NCI-H1092 (cell line): ENCODE data around the gene IGF2BP3.
A peak's percentile ranks its signal among the peaks of the same experiment; 100 is the strongest.

Experiments used
- DNase-seq: peaks from one replicate; lab custom pipeline; 2025; lab: John Stamatoyannopoulos, UW

Gene IGF2BP3

DNA sequence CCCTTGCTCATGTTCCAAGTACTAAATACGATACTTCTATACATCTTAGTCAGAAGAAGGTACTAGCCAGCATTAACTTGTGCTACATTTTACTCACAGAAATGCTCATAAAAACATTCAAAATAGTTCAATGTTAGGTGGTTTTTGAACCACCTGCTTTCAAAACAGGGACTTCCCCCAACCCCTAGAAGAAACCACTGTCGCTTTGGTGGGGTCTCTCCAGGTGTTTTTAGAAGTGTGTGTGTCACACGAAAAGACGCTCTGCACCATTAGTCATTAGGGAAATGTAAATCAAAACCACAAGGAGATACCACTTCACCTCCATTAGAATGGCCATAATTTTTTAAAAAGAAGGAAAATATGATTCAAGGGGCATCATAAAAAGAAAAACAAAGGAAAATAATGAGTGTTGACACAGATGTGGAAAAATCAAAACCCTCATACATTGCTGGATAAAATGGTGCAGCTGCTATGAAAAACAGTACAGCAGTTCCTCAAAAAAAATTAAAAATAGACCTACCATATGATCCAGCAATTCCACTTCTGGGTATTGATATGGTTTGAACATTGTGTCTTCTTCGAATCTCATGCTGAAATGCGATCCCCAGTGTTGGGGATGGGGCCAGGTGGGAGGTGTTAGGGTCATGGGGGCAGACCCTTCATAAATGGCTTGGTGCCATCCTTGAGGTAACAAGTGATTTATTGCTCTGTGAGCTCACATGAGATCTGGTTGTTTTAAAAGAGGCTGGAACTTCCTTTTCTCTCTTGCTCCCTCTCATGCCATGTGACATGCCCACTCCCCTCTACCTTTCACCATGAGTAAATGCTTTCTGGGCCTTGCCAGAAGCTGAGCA is 96.9 kb downstream of the IGF2BP3 start:
- DNase-seq, result peak; percentile 37

DNA sequence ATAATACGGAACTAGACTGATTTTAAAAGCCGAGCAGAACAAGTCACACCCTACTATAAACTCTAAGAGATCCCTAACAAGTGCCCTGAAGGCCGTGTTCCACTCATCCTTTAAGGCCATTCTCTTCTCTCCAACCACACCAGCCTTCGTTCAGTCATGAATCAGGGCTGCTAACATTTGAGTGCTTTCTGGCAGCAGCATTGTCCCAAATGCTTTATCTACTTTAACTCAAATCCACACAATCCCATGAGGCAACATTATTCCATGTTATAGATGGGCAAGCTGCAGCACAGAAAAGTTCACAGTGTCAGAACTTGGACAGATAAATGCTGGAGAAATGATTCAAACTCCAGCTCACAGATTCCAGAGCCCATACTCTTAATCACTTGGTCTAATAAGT is 97.7 kb downstream of the IGF2BP3 start:
- no peak for DNase-seq

GRCh38 chr7:23371654-23372053 is 98.6 kb downstream of the IGF2BP3 start:
- DNase-seq, result no peak

DNA sequence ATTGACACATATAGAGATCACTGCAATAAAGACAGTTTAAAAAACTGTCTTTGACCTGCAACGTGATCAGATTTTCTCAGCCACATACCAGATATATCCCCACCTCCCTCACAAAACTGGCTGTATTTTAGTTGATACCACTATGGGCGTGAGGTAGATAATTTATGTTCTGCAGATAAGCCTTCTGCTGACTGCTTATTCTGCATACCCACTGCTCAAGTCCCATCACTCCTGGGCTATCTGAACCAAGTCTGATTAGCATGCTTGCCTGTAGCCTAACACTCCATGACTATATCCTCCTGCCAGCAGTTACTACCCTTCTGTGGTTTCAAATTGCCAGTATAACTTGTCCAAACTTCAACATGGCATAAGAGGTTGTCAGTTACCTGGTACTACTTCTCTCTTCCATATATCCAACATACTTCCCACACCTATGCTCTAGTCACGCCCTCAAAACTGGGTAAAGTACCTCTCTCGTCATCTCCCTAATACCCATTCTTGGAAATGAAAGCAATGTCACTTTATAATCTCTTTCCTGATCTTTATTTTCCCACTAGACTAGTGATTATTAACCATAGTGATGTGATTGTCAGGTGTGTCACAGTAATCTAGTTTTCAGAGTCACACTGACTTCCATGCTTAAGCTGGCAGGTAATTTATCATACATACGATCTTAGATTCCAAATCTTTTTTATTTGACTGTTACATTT is 100.4 kb downstream of the IGF2BP3 start:
- no peak for DNase-seq

DNA sequence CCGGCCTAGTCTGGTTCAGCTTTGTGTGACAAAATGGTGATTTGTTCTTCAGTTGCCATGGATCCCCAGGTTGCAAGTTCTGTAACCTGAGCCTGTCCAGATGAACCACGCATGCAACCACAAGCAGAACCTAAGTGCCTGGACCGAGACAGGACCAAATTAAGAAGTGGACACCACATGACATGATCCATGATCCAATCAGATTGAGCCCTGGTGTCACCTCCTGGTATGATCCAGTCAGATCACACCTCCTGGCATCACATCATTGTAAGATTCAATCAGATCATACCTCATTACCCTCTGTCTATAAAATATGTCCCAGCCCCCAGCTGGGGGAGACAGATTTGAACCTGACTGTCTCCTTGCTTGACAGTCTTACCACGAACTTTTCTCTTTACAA is 101.2 kb downstream of the IGF2BP3 start:
- DNase-seq, result no peak

- DNase-seq, result no peak
These were observed 112.1 kb downstream of the IGF2BP3 start for GRCh38 chr7:23358152-23358674.

DNA sequence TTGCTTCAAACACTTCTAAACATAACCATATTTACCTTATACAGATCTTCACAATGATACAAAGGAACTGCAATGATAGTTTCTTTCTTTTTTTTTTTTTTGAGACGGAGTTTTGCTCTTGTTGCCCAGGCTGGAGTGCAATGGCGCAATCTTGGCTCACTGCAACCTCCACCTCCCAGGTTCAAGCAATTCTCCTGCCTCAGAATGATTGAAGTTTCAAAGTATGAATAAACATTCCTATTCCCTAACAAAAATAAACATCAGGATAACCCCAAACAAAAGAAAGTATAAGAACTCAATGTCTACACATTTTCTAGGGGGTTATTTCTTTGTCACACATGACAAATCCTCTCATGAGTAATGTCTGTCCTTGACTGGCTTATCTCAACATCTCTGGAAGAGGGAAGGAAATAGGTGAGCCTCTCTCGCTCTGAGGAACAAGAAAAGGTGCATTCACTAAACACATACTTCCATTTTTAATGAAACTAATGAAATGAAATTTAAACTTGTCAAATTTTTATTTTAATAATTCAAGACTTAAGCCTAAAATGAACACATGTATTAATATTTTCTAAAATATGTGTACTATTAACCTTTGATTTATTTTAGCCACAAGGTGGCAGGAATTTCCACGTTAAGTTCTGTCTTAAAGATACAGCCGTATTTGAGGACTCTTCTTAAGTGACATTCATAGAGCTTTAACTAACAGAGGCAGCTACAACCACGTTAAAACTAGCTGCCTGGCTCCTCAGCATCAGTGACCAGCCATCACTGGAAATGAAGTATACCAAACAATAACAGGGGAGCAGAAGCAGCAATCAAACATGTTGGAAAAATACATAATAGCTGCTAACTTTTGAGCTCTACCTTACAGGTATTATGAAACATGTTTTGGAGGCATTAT is 112.8 kb downstream of the IGF2BP3 start:
- DNase-seq, result no peak

DNA sequence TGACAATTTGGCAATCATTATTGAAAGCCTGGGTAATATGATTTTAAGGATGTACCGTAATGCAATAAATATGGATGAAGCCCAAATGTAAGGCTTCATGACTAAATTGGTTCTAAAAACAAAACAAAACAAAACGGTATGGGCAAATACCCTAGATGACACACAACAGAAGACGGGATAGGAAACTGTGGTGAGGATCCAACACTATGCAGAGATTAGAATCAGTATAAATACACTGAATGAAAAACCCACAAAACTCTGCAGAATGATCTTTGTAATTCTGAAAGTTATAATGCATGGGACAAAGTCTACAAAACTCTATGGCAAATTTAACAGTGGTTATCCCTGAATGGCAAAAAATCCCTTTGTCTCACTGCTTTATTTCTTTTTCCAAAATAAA is 113.6 kb downstream of the IGF2BP3 start:
- DNase-seq, result no peak

GRCh38 chr7:23356168-23356567 is 114.1 kb downstream of the IGF2BP3 start:
- no peak for DNase-seq

- DNase-seq, result peak; percentile 83
These were observed 117.1 kb downstream of the IGF2BP3 start for GRCh38 chr7:23353172-23353571.

DNA sequence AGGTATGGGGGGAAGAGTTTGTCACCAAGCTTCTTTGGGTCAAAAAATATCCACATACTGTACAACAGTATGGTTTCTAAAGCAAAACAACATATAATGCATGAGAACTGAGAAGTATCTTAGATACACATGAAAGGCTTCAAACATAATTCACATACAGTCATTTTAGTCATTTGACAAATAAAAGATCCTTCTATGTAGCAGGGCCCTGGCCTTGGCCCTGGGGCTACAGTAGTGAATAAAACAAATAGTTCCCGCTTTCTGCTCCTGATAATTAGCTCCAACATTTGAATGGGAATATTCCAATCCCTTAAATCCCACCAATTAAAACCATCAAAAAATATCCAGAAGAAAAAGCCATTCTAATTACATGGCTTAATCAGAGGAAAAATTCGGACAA is 119.8 kb downstream of the IGF2BP3 start:
- no peak for DNase-seq

- DNase-seq, result no peak
These were observed 120.7 kb downstream of the IGF2BP3 start for GRCh38 chr7:23349484-23350157.

DNA sequence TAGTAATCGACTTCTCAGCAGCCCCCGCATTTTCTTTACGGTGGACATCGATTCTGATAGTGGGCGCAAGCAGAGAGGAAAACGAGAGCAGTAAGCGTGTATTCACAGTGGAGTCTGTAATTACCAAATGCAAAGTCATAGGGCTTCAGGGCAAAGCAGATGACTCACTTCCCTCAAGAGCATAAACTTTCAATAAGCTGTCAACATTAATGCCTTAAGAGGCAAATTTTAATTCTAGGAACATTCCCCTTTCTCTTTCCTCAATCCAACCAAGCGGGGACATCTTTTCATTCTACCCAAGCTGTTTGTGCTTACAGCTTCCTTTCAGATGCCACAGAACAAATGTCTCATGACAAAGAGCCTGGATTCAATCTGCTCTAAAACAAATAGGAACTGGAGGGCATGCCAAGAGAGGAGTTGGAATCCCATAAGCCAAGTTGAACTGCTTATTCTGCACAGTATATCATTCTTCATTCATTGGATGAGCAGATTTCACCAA is 122.6 kb downstream of the IGF2BP3 start:
- no peak for DNase-seq

DNA sequence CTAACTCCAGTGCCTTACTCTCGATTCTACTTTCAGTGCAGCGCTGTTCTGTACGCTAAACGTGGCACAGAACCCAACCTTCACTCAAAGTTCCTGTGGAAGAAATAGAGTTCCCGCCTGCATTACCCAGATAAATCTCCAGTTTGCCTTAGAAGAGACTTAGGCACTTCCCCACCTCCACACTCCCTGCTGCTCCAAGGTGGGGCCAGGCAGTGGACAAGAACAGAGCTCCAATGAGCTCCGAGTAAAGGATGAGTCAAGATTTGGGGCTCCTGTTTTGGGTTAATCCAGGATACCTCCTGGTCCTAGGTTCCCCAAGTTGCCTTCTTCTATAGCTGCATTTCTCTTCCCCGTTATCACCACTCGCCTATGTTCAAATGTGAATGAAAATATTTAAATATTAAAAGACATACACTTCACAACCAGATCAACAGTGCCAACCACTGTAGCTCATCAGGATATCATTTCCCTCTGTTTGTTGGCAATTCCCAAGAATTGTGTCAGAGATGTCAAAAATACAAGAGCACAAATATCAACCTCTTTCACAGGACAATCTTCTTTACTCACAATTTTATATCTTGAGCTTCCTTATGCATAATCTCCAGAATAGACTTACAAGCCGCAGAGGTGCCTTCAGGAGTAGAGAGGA is 123.1 kb downstream of the IGF2BP3 start:
- DNase-seq, result no peak

- no peak for DNase-seq
These were observed 124.0 kb downstream of the IGF2BP3 start for GRCh38 chr7:23346316-23346715.

- DNase-seq, result no peak
These were observed 124.7 kb downstream of the IGF2BP3 start for GRCh38 chr7:23345601-23346000.

DNA sequence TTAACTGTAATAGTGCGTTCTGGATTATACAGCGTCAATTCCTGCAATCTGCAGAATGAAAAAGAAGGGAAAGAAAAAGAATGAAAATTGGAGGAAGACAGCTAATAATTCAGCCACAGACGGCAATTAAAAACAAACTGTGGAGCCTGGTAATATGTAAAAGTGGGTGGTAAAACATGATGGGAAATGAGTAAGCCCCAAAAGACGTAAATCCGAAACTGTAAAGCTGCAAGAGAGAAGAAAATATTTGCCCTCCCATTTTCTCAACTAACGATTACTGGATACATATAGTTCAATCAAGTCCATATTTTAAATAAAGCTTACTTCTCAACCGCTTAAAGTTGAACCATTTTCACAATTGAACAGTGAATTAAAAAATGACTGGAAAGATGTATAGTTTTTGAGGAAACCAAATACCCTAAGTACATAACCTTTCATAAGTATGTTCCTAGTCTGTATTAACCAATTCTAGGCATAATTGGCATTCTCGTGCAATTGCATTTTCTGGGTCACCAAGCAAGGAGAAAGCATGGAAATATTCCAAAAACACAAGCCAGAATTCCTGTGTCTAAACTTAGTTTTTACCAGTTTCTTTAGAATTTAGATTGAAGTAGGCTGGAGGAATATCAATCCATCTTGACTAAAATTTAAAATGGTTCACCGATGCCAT is 126.3 kb downstream of the IGF2BP3 start:
- DNase-seq, result no peak

- no peak for DNase-seq
These were observed 127.2 kb downstream of the IGF2BP3 start for GRCh38 chr7:23343102-23343501.

- DNase-seq, result no peak
These were observed 128.3 kb downstream of the IGF2BP3 start for GRCh38 chr7:23341846-23342598.

DNA sequence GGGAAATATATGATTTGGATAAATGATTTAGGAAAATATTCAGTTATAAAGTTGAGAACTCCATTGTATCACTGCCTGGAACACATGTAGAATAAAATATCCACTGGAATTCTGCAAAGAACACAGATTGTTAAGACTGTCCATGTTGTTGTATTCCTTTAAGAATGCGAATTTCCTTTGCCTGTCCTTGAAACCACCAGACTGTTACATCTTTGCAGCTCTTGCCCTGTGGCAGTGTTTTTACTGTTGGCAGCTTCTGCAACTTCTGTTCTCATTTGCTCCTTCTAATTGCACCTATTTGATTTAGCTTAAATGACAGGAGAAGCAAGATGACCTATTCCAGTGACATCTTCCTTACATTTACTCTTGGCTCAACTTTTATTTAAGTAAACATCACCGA is 131.4 kb downstream of the IGF2BP3 start:
- no peak for DNase-seq
